ENCODE measurements around the gene ZNF483. TPM values are rescaled to one million over a fixed set of nuclear protein-coding genes. Genes with fewer than 3 reads are reported as not detected.
A peak's percentile ranks its signal among the peaks of the same experiment; 100 is the strongest.

ZNF483 gene
- total and polyA plus RNA-seq, 9 of the 15 experiments (the other 6 are each of a cell fraction or from before 2014, with no cell fraction given): 0.04 to 1.0 (median 0.38) TPM

DNA sequence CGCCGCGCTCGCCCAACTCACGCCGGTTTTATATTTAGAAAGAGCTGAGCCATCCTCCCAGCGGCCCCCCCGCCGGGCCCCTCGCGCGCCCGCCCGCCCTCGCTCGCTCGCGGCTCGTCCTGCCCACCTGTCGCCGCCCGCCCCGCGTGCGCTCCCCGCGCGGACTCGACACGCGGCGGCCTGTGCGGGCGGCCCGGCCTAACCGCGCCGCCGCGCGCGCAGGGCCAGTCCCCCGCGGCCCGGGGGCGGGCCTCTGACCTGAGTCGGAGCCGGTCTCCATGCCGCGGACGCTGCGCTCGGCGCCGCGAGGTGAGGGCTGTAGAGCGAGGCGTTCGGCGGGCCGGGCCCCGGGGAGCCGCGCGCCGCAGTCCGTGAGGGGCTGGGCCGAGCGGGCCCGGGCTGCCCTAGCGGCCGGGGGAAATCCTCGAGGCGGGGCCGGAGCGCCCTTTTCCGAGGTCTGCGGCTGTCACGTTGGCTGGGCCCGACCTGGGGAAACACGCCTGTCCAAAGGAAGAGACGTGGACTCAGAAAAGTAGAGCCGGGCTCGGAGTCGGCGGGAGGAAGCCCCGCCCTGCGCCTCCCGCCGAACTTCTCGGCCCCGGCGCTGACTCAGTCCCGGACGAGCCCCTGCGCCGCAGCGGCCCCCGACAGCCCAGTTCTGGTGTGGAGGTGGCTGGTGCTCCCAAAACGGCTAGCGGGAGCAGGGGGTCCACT lies 41.0 kb upstream of the ZNF483 start, which contains the start of gene ECPAS (continued):
- TF ChIP-seq, protein P1, sequence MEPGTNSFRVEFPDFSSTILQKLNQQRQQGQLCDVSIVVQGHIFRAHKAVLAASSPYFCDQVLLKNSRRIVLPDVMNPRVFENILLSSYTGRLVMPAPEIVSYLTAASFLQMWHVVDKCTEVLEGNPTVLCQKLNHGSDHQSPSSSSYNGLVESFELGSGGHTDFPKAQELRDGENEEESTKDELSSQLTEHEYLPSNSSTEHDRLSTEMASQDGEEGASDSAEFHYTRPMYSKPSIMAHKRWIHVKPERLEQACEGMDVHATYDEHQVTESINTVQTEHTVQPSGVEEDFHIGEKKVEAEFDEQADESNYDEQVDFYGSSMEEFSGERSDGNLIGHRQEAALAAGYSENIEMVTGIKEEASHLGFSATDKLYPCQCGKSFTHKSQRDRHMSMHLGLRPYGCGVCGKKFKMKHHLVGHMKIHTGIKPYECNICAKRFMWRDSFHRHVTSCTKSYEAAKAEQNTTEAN (CRISPR knock-in tag; IDR thresholded peaks at IDR 0.05): no peak
- TF ChIP-seq, protein P2, sequence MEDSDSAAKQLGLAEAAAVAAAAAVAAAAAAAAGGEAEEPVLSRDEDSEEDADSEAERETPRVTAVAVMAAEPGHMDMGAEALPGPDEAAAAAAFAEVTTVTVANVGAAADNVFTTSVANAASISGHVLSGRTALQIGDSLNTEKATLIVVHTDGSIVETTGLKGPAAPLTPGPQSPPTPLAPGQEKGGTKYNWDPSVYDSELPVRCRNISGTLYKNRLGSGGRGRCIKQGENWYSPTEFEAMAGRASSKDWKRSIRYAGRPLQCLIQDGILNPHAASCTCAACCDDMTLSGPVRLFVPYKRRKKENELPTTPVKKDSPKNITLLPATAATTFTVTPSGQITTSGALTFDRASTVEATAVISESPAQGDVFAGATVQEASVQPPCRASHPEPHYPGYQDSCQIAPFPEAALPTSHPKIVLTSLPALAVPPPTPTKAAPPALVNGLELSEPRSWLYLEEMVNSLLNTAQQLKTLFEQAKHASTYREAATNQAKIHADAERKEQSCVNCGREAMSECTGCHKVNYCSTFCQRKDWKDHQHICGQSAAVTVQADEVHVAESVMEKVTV (CRISPR knock-in tag; IDR thresholded peaks at IDR 0.05): no peak
- TF ChIP-seq ZC3H11A (IDR thresholded peaks at IDR 0.05; ENCODE audit: low read depth, low read length) (no peak), ILK (tag; IDR thresholded peaks at IDR 0.05; ENCODE audit: borderline replicate concordance, low read depth) (no peak), CBFB (CRISPR knock-in tag; IDR thresholded peaks at IDR 0.05) (no peak), ZNF146 (CRISPR knock-in tag; IDR thresholded peaks at IDR 0.05; ENCODE audit: unreplicated experiment) (no peak), ZNF175 (CRISPR knock-in tag; IDR thresholded peaks at IDR 0.05; ENCODE audit: low read depth) (no peak), ZNF121 (CRISPR knock-in tag; conservative IDR thresholded peaks at IDR 0.05) (no peak), BRD9 (IDR thresholded peaks at IDR 0.05; ENCODE audit: low read depth, partially characterized antibody) (no peak), MIER1 (IDR thresholded peaks at IDR 0.05; ENCODE audit: low read depth) (no peak)
- TF ChIP-seq, protein P3, sequence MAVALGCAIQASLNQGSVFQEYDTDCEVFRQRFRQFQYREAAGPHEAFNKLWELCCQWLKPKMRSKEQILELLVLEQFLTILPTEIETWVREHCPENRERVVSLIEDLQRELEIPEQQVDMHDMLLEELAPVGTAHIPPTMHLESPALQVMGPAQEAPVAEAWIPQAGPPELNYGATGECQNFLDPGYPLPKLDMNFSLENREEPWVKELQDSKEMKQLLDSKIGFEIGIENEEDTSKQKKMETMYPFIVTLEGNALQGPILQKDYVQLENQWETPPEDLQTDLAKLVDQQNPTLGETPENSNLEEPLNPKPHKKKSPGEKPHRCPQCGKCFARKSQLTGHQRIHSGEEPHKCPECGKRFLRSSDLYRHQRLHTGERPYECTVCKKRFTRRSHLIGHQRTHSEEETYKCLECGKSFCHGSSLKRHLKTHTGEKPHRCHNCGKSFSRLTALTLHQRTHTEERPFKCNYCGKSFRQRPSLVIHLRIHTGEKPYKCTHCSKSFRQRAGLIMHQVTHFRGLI (CRISPR knock-in tag; IDR thresholded peaks at IDR 0.05): no peak
- TF ChIP-seq, protein P4, sequence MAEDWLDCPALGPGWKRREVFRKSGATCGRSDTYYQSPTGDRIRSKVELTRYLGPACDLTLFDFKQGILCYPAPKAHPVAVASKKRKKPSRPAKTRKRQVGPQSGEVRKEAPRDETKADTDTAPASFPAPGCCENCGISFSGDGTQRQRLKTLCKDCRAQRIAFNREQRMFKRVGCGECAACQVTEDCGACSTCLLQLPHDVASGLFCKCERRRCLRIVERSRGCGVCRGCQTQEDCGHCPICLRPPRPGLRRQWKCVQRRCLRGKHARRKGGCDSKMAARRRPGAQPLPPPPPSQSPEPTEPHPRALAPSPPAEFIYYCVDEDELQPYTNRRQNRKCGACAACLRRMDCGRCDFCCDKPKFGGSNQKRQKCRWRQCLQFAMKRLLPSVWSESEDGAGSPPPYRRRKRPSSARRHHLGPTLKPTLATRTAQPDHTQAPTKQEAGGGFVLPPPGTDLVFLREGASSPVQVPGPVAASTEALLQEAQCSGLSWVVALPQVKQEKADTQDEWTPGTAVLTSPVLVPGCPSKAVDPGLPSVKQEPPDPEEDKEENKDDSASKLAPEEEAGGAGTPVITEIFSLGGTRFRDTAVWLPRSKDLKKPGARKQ (CRISPR knock-in tag; IDR thresholded peaks at IDR 0.05): no peak
- TF ChIP-seq, protein P5, sequence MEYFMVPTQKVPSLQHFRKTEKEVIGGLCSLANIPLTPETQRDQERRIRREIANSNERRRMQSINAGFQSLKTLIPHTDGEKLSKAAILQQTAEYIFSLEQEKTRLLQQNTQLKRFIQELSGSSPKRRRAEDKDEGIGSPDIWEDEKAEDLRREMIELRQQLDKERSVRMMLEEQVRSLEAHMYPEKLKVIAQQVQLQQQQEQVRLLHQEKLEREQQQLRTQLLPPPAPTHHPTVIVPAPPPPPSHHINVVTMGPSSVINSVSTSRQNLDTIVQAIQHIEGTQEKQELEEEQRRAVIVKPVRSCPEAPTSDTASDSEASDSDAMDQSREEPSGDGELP (CRISPR knock-in tag; IDR thresholded peaks at IDR 0.05; ENCODE audit: borderline replicate concordance): peak; percentile 29; the same call in 1 of the 2 replicates

Data from K562 (cell line).